Raji (cell line): ENCODE data around the gene ULK4.

Source experiments
- POLR2A ChIP-seq: IDR thresholded peaks from 2 replicates; pipeline ENCODE4 v1.6.1; 2011; ENCODE audit warnings: low read depth, low read length, control low read depth; ENCODE audit not compliant: insufficient read depth

ULK4 gene

GRCh38 chr3:41598402-41599126, 363.3 kb downstream of the ULK4 start:
- no peak for TF ChIP-seq POLR2A

GRCh38 chr3:41593774-41594173, 368.1 kb downstream of the ULK4 start:
- TF ChIP-seq POLR2A = no peak

GRCh38 chr3:41592753-41593510, 369.0 kb downstream of the ULK4 start:
- TF ChIP-seq POLR2A = no peak

- no peak for TF ChIP-seq POLR2A
Measured at GRCh38 chr3:41583014-41583413, 378.9 kb downstream of the ULK4 start.

GRCh38 chr3:41581700-41582099, 380.2 kb downstream of the ULK4 start:
- TF ChIP-seq POLR2A = no peak

GRCh38 chr3:41580274-41580959, 381.5 kb downstream of the ULK4 start:
- TF ChIP-seq POLR2A = no peak

GRCh38 chr3:41579861-41580260, 382.0 kb downstream of the ULK4 start:
- no peak for TF ChIP-seq POLR2A

GRCh38 chr3:41578798-41579197, 383.1 kb downstream of the ULK4 start:
- no peak for TF ChIP-seq POLR2A

- no peak for TF ChIP-seq POLR2A
Measured at GRCh38 chr3:41575724-41576123, 386.2 kb downstream of the ULK4 start.

- no peak for TF ChIP-seq POLR2A
Measured at GRCh38 chr3:41574900-41575299, 387.0 kb downstream of the ULK4 start.

GRCh38 chr3:41573591-41573990, 388.3 kb downstream of the ULK4 start:
- TF ChIP-seq POLR2A = no peak

GRCh38 chr3:41572092-41572491, 389.8 kb downstream of the ULK4 start:
- no peak for TF ChIP-seq POLR2A

GRCh38 chr3:41569632-41570305, 392.1 kb downstream of the ULK4 start:
- no peak for TF ChIP-seq POLR2A

GRCh38 chr3:41565948-41566514, 395.9 kb downstream of the ULK4 start:
- no peak for TF ChIP-seq POLR2A

- no peak for TF ChIP-seq POLR2A
Measured at GRCh38 chr3:41565003-41565402, 396.9 kb downstream of the ULK4 start.
